Measurements from ENCODE around the gene FLRT2. TPM values are rescaled to one million over a fixed set of nuclear protein-coding genes. Genes with fewer than 3 reads are reported as not detected.

FLRT2 gene
- total RNA-seq, 6 experiments from 2014 or later, result 31.1 to 59.0 (median 37.1) TPM

- no peak for TF ChIP-seq CTCF (IDR thresholded peaks at IDR 0.05)
- H3K4me1 Mint-ChIP-seq (ENCODE audit: low read depth), result peaks cover 88% of the 10 kb centered on the region
- no peaks in the 10 kb centered on the region for H3K27me3 Mint-ChIP-seq (ENCODE audit: insufficient read depth)
- peak overlapping the region; percentile 70; the same call in 1 of the 2 replicates for H3K27ac Mint-ChIP-seq
- H3K4me3 Mint-ChIP-seq, result no peak overlapping the region; the same call in 1 of the 2 replicates
- peaks cover 4% of the 10 kb centered on the region; the same call in 1 of the 2 replicates for H3K36me3 Mint-ChIP-seq (ENCODE audit: low read depth)
- DNase-seq, result no peak
- H3K9me3 Mint-ChIP-seq, result no peaks in the 10 kb centered on the region
Observed at GRCh38 chr14:85574853-85575616, 45.1 kb downstream of the FLRT2 start.

GRCh38 chr14:85575617-85575898 lies 45.6 kb downstream of the FLRT2 start:
- peaks cover 93% of the 10 kb centered on the region for H3K4me1 Mint-ChIP-seq (ENCODE audit: low read depth)
- DNase-seq, result no peak
- H3K4me3 Mint-ChIP-seq, result peak overlapping the region; percentile 25
- peaks cover 4% of the 10 kb centered on the region; the same call in 1 of the 2 replicates for H3K36me3 Mint-ChIP-seq (ENCODE audit: low read depth)
- H3K27ac Mint-ChIP-seq, result peak overlapping the region; percentile 70
- no peaks in the 10 kb centered on the region for H3K9me3 Mint-ChIP-seq
- no peaks in the 10 kb centered on the region for H3K27me3 Mint-ChIP-seq (ENCODE audit: insufficient read depth)
- TF ChIP-seq CTCF (IDR thresholded peaks at IDR 0.05), result no peak

GRCh38 chr14:85576218-85576617 lies 46.3 kb downstream of the FLRT2 start:
- DNase-seq, result no peak

GRCh38 chr14:85576848-85577542 lies 47.1 kb downstream of the FLRT2 start:
- Mint-ChIP-seq H3K27me3 (ENCODE audit: insufficient read depth) (no peaks in the 10 kb centered on the region; the same call in 1 of the 2 replicates), H3K4me1 (ENCODE audit: low read depth) (peaks cover 94% of the 10 kb centered on the region), H3K36me3 (ENCODE audit: low read depth) (peaks cover 7% of the 10 kb centered on the region), H3K9me3 (no peaks in the 10 kb centered on the region), H3K4me3 (peak overlapping the region; percentile 24; the same call in 1 of the 2 replicates), H3K27ac (peak overlapping the region; percentile 70)
- no peak for TF ChIP-seq CTCF (IDR thresholded peaks at IDR 0.05)
- DNase-seq, result no peak

More at GRCh38 chr14:85576218-85576617, 46.3 kb downstream of the FLRT2 start:
- Mint-ChIP-seq H3K4me1 (ENCODE audit: low read depth) (peaks cover 94% of the 10 kb centered on the region), H3K9me3 (no peaks in the 10 kb centered on the region), H3K27ac (peak overlapping the region; percentile 70), H3K36me3 (ENCODE audit: low read depth) (peaks cover 4% of the 10 kb centered on the region; the same call in 1 of the 2 replicates), H3K27me3 (ENCODE audit: insufficient read depth) (no peaks in the 10 kb centered on the region), H3K4me3 (peak overlapping the region; percentile 17; the same call in 1 of the 2 replicates)
- TF ChIP-seq CTCF (IDR thresholded peaks at IDR 0.05), result no peak

GRCh38 chr14:85577543-85578114 lies 47.7 kb downstream of the FLRT2 start:
- no peak for DNase-seq
- H3K27me3 Mint-ChIP-seq (ENCODE audit: insufficient read depth), result no peaks in the 10 kb centered on the region; the same call in 1 of the 2 replicates
- no peaks in the 10 kb centered on the region for H3K9me3 Mint-ChIP-seq
- peaks cover 91% of the 10 kb centered on the region for H3K4me1 Mint-ChIP-seq (ENCODE audit: low read depth)
- no peak overlapping the region; the same call in 1 of the 2 replicates for H3K4me3 Mint-ChIP-seq
- no peak for TF ChIP-seq CTCF (IDR thresholded peaks at IDR 0.05)
- peak overlapping the region; percentile 56; the same call in 1 of the 2 replicates for H3K27ac Mint-ChIP-seq
- peaks cover 11% of the 10 kb centered on the region for H3K36me3 Mint-ChIP-seq (ENCODE audit: low read depth)

Data from HFFc6 (cell line).